GM21825 (cell line): ENCODE results near the gene ATP6V1G2.
"Not testable (repeated sequence)": the region's sequence is repeated elsewhere in the genome, so short reads cannot be mapped to it uniquely, and the experiment has no call there.

ENCODE experiments used
- ATAC-seq: cut with Tn5 transposase; IDR thresholded peaks from one replicate; pipeline ENCODE4 v1.9.1; 2021; ENCODE audit warnings: mild to moderate bottlenecking, moderate library complexity; ENCODE audit not compliant: unreplicated experiment

The ATP6V1G2 gene

DNA sequence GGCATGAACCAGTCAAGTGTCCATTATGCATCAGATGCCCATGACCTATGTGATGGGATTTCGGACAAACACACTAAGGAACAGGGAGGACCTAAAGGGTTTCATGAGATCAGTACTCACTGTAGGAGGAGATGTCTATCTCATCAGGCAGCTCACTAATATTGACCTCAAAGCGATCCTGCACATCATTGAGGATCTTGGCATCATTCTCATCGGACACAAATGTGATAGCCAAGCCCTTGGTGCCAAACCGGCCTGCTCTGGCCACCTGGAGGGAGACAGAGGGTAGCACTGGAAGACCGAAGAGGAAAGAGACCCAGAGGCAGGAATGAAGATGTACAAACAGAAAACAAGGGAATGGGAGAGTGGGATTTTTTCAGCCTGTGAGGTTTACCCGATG lies 15.7 kb downstream of the ATP6V1G2 start:
- no peak for ATAC-seq

DNA sequence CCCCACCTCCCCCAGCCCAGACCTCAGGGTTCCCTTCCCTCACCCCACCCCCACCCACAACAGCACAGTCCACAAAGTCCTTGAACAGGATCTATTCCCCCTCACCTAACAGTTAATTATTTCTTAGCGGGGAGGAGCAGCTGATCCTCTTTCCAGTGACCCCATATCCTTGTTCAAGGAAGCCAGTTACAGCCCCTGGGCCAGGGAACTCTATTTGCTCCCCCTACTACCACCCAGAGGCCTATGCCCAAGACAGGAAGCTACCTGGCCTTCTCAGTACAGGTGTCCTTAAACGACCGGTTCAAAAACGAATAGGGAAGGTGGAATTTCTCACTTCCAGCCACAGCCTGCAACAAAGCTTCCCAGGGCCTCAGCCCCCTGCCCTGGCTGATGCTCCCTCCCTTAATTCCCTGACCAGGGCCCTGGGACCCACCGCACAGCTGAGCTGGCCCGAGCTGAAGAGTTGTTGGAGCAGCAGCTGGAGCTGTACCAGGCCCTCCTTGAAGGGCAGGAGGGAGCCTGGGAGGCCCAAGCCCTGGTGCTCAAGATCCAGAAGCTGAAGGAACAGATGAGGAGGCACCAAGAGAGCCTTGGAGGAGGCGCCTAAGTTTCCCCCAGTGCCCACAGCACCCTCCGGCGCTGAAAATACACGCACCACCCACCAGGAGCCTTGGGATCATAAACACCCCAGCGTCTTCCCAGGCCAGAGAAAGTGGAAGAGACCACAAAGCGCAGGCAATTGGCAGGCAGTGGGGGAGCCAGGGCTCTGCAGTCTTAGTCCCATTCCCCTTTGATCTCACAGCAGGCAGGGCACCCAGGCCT lies 16.9 kb downstream of the ATP6V1G2 start:
- ATAC-seq = no peak

DNA sequence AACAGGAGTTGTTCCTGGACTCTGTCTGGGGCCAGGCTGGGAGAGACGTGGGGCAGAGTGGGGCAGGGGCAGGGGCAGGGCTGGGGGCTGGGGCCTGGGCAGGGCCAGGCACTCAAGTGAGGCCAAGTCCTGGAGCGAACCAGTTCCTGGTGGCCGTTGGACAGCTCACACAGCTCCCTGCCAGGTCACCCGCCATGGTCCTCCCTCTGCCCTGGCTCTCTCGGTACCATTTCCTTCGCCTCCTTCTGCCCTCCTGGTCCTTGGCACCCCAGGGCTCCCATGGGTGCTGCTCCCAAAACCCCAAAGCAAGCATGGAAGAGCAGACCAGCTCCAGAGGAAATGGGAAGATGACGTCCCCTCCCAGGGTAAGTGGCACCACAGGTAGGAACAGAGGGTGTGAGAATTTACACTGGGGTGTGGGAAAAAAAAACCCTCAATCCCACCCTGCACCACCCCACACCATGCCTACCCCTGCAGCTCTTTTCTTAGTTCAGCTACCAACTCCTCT lies 17.5 kb downstream of the ATP6V1G2 start, which contains the start of gene MCCD1:
Gene MCCD1 (plus strand): TSS at position 142 of the 508 bp plus-strand sequence. CDS start 53 bp downstream, at position 195.
- no peak for ATAC-seq

DNA sequence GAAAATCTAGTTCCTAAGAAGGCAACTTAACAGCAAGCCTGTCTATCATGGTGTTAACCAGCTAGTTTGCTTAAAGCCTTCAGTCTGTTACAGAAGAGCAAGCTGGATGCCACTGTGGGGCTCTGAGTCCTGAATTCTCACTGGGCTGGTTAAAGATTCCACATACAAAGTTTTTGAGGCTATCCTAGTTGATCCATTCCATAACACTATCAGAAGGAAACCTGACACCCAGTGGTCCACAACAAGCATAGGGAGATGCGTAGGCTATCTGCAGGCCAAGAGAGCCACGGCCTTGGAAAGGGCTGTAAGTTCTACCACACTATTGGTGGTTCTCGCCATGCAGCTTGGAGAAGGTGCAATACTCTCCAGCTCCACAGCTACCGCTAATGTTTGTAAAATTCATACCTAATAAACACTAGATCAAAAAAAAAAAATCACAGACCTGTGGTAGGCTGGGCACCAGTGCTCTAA lies 18.1 kb downstream of the ATP6V1G2 start:
- ATAC-seq = no peak

DNA sequence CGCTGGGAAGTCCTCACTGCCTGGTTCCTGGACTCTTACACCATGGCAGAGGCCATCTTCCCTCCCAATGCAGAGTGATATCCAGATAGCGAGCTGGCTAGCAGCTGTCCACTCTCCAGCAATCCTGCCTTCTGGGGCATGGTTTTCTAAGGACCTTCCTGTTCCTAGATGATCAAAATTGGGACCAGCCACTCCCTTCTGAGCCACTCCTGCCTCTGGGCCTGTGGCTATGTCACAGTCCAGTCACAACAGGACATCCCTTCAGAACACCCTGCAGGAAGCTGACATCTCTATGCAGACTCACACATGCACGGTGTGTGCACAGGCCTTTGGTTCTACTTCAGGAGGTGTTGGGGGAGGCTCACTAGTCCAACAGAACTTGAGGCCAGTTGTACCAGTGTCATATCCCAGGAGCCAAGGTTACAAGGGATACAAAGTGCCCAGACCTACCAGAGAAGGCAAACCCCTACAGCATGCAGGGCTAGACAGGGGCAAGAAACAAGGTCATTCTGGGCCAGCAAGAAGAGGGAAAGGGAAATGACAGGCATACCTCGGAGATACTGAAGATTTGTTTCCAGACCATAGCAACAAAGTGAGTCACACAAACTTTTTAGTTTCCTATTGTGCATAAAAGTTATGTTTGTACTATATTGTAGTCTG lies 20.3 kb downstream of the ATP6V1G2 start:
- ATAC-seq = no peak

DNA sequence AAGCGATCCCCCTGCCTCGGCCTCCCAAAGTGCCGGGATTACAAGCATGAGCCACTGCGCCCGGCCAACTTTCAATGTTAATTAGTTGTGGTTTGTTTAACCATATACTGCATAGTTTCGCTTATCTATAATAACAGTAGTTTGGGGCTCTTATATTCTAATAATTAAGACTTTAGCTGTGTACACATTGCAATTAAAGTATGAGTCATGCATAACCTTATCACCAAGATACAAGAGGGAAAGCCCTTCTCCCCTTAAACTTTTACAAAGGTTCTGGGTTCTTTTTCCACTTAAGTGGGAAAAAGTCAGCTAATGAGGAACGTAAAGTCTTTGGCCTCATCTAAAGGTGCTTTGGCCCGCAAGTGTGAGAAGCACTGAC lies 20.9 kb downstream of the ATP6V1G2 start:
- no peak for ATAC-seq

DNA sequence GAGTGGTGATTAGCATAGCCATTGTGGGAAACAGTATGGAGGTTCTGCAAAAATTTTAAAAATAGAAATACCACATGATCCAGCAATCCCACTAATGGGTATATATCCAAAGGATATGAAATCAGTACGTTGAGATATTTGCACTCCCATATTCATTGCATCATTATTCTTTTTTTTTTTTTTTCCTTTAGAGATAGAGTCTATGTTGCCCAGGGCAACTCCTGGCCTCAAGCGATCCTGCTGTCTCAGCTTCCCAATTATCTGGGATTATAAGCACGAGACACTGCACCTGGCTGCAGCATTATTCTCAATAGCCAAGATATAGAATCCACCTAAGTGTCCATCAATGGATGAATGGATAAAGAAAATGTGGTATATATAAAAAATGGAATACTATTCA lies 24.6 kb downstream of the ATP6V1G2 start:
- ATAC-seq = no peak

DNA sequence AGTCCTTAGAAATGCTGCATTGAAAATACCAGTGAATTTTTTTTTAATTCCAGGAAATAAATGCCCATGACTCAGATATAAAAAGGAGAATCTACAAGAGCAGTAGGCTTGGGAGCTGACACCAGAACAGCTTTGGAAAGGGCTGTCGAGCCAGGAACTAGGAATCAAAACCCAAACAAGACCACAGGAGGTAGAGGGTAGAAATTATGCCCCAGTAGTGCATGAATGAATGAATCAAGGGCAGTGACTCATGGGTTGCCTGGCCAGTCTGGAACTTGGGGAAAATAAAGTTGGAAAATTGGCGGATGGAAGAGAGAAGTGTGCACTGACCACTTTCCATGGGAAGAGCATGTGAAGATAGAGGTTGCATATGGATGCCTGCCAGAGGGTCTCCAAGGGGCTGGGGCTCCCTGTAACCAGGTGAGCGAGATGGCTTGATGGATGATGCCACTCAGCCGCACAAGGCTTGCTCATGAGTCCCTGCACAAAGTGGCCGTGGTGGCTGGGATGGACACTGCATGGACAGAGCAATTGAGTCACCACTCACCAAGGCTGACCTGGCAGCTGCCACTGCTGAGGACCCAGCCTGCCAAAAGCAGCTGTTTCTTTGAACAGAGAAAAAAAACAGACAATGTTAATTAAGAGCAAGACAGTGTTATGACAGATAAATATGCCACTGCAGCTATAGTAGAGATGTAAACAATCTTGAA lies 32.8 kb downstream of the ATP6V1G2 start:
- no peak for ATAC-seq

DNA sequence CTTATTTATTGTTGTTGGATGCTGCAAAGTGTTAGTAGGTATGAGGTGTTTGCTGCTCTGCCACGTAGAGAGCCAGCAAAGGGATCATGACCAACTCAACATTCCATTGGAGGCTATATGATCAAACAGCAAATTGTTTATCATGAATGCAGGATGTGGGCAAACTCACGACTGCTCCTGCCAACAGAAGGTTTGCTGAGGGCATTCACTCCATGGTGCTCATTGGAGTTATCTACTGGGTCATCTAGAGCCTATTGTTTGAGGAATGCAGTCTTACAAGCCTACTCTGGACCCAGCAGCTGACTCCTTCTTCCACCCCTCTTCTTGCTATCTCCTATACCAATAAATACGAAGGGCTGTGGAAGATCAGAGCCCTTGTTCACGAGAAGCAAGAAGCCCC lies 36.4 kb downstream of the ATP6V1G2 start:
- no peak for ATAC-seq

DNA sequence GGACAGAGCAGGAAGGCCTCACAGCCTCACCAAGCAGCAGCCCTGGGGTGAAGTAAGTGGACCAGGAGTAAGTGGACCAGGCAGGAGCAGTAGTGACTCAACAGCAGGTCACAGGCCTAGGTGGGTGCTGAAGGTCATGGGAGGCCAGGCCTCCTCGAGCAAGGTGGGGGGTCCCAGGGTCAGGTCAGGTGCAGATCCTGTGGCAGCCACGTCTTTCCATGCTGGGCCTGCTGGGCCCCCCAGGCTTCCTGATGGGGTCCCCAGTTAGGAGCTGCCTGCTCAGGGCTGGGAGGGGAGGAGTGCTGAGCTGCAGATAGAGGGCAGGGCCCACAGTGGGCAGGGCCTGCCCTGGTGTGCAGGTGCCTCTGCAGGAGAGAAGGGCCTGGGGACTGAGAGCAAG lies 37.4 kb downstream of the ATP6V1G2 start:
- ATAC-seq = not testable (repeated sequence)

DNA sequence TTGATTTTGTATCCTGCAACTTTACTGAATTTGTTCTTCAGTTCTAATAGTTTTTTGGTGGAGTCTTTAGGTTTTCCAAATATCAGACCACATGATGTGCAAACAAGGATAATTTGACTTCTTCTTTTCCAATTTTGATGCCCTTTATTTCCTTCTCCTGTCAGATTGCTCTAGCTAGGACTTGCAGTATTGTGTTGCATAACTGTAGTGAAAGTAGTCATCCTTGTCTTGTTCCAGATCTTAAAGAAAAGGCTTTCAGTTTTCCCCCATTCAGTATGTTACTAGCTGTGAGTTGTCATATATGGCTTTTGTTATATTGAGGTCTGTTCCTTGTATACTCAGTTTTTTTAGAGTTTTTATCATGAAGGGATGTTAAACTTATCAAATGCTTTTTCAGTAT lies 43.8 kb downstream of the ATP6V1G2 start:
- ATAC-seq = no peak

DNA sequence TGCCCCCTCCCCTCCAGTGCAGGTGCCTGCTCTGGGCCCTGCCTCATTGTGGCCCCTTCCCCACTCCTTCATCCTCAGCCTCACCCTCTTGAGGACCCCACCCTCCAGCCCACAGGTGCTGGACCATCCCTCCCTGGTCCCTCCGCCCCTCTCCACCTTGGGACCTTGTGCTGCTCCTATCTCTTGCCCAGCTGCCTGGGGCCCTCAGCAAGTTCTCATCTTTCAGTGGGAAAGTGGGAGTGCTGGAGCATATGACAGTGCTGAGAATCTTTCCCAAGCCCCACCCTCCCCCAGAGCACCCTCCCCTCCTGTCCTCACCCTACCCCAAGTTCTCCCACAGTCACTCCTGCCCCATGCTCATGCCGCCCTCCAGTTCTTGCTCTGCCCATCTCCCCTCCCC lies 46.8 kb downstream of the ATP6V1G2 start:
- ATAC-seq = not testable (repeated sequence)

DNA sequence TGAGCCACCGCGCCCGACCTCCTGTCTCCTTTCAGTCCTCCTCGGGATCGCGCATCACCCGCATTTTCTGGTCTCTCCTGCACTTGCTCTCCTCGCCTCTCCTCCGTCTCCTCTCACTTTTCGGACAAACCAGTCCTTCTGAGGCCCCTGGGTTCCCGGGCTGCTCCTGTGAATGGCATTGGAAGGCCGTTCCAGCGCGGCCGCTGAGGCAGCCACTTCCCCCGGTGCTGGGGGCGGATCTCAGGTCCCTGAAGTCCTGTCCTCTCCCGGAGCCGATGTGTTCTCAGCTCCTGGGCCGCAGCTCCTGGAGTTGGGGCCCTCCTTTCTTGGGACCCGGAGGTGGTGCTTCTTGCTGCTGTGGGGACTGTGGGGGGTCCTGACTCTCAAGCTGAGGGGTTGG lies 47.7 kb downstream of the ATP6V1G2 start:
- no peak for ATAC-seq

DNA sequence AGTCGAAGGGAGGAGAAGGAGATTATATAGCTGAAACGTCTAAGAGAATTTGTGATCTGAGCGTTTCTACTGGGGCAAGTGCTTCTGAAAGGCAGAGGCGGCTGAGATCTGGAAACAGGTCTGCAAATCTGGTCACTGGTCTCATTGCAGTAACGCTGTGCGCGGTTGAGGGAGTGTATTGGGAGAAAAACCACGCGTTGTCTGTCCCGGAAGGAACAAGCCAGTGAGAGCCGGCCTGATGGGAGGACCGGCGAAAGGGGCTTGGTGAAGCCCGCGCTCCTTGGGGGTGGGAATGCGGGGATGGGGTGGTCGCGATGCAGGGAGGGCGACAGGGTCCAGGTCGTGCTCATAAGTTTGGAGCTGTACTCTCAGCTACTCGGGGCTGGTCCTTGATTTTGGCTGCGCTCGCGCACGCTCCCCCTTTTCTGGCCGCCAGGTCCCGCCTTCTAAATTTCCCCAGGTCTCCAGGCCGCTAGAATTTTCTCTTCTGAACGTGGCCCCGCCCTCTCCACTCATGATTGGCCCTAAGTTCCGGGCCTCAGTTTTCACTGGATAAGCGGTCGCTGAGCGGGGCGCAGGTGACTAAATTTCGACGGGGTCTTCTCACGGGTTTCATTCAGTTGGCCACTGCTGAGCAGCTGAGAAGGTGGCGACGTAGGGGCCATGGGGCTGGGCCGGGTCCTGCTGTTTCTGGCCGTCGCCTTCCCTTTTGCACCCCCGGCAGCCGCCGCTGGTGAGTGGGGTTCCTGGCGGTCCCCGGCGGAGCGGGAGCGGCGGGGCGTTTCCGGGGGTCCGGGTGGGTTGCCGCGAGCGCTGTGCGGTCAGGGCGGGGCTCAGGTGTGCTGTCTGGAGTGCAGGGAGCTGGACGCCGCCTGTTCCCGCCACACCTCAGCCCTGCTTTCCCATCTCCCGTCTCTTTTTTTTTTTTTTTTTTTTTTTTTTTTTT lies 48.6 kb downstream of the ATP6V1G2 start, which contains the start of gene MICB:
Gene MICB (plus strand): TSS at position 615 of the 946 bp plus-strand sequence. CDS start 49 bp downstream, at position 664.
- peak; percentile 47 for ATAC-seq

DNA sequence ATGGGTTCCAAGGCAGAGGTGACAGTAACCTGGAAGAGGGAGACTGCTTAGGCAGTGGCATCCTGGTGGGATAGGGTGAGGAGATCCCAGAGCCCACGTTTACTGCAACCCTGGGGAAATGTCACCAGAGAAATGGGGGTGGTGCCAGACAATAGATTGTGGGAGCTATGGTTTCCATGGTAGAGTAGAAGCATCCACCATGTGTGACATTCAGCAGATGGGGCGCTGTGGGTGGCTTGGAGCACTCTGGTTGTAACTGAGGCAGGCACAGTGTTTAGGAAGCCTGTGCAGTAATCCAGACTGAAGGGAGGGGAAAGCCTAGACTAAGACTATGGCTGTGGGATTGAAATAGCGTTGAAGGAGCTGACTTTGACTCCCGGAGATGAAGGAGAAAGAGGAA lies 49.6 kb downstream of the ATP6V1G2 start:
- ATAC-seq = not testable (repeated sequence)

DNA sequence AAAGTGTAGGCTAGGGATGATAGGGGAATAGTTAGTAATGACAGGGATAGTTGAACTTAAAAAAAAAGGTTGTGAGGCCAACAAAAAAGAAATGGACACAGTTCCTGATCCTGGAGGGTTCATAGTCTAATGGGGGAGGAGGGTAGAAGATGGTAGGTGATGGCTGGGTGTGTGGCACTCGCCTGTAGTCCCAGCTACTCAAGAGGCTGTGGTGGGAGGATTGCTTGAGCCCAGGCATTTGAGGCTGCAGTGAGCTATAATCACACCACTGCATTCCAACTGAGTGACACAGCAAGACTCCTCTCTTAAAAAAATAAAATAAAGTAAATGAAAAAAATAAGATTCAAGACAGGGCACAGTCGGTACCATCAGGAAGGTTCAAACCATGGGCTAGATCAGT lies 50.8 kb downstream of the ATP6V1G2 start:
- ATAC-seq = no peak
